Neural crest cell (in vitro differentiated cells): ENCODE data around the gene OR1B1. TPM values are rescaled to one million over a fixed set of nuclear protein-coding genes. Genes with fewer than 3 reads are reported as not detected.
"Not testable (repeated sequence)": the region's sequence is repeated elsewhere in the genome, so short reads cannot be mapped to it uniquely, and the experiment has no call there.

ENCODE experiments used
- DNase-seq: peaks from one replicate; pipeline ENCODE4 v3.0.0; 2021; ENCODE audit warnings: low read depth, mixed read lengths, low spot score
- H3K27ac Mint-ChIP-seq: one replicate; pipeline ENCODE4 v1.8.0; 2021; ENCODE audit warnings: mild to moderate bottlenecking, mixed read lengths; ENCODE audit not compliant: unreplicated experiment
- H3K27me3 Mint-ChIP-seq: 2 replicates; pipeline ENCODE4 v1.8.0; 2021; ENCODE audit warnings: low read depth, mild to moderate bottlenecking, mixed read lengths
- H3K36me3 Mint-ChIP-seq: 2 replicates; pipeline ENCODE4 v1.8.0; 2021; ENCODE audit warnings: low read depth, mild to moderate bottlenecking, mixed read lengths
- H3K4me1 Mint-ChIP-seq: 2 replicates; pipeline ENCODE4 v1.8.0; 2021; ENCODE audit warnings: mixed read lengths
- H3K4me3 Mint-ChIP-seq: one replicate; pipeline ENCODE4 v1.8.0; 2021; ENCODE audit warnings: mild to moderate bottlenecking, mixed read lengths
- H3K9me3 Mint-ChIP-seq: 2 replicates; pipeline ENCODE4 v1.8.0; 2021; ENCODE audit warnings: mixed read lengths
- CTCF ChIP-seq: fragments of 200-600 bp; sonication (generic); conservative IDR thresholded peaks from 2 replicates; pipeline ENCODE4 v1.5.0; 2021; ENCODE audit warnings: antibody characterized with exemption, mild to moderate bottlenecking
- total RNA-seq: library from RNA; stranded (reverse); gene quantifications from 2 replicates; pipeline ENCODE4 v1.2.1, GENCODE V29; 2021

The OR1B1 gene
- total RNA-seq, 1 donor from 2014 or later, result not detected

GRCh38 chr9:122606587-122606986, 50.8 kb downstream of the OR1B1 start:
- no peaks in the 10 kb centered on the region for H3K4me1 Mint-ChIP-seq
- TF ChIP-seq CTCF, result no peak
- no peaks in the 10 kb centered on the region for H3K36me3 Mint-ChIP-seq
- no peak overlapping the region for H3K27ac Mint-ChIP-seq
- H3K27me3 Mint-ChIP-seq, result peaks cover 9% of the 10 kb centered on the region
- no peak for DNase-seq
- peaks cover 15% of the 10 kb centered on the region for H3K9me3 Mint-ChIP-seq
- no peak overlapping the region for H3K4me3 Mint-ChIP-seq

DNA sequence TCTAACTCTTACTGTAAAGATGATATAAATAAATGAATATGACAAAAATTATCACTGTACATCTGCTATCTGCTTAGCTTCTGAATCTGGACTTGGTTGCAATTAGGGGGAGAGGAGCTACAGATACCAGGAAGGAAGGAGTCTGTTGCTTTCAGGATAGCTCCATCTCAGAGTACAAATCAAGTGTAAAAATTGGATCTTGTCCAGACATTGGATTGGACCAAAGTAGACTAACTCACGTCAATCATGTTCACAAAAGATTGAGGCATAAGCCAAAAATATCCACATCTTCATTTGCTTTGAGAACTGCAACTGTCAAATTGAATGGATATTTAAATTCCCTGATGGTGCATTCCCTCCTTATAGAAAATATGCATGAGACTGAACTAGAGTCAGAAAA, 51.7 kb downstream of the OR1B1 start:
- no peaks in the 10 kb centered on the region for H3K4me1 Mint-ChIP-seq
- no peak for DNase-seq
- TF ChIP-seq CTCF, result no peak
- no peak overlapping the region for H3K27ac Mint-ChIP-seq
- peaks cover 14% of the 10 kb centered on the region for H3K9me3 Mint-ChIP-seq
- H3K27me3 Mint-ChIP-seq, result peaks cover 3% of the 10 kb centered on the region
- no peaks in the 10 kb centered on the region for H3K36me3 Mint-ChIP-seq
- H3K4me3 Mint-ChIP-seq, result no peak overlapping the region

- H3K4me1 Mint-ChIP-seq, H3K9me3 Mint-ChIP-seq, H3K27me3 Mint-ChIP-seq, DNase-seq, H3K36me3 Mint-ChIP-seq, H3K4me3 Mint-ChIP-seq, H3K27ac Mint-ChIP-seq: not testable (repeated sequence)
Measured at GRCh38 chr9:122583284-122583683, 74.1 kb downstream of the OR1B1 start, which contains the start of gene OR1L8. TSS of gene OR1L8 (minus strand) at chr9:122583384. CDS start at chr9:122568477, 14,907 bp downstream.

GRCh38 chr9:122580360-122580759, 77.1 kb downstream of the OR1B1 start:
- Mint-ChIP-seq H3K27ac (no peak overlapping the region), H3K36me3 (no peaks in the 10 kb centered on the region), H3K9me3 (peaks cover 9% of the 10 kb centered on the region), H3K27me3 (no peaks in the 10 kb centered on the region), H3K4me3 (no peak overlapping the region), H3K4me1 (no peaks in the 10 kb centered on the region)
- no peak for DNase-seq
- no peak for TF ChIP-seq CTCF

- TF ChIP-seq CTCF, result no peak
- H3K27me3 Mint-ChIP-seq, result no peaks in the 10 kb centered on the region
- H3K4me3 Mint-ChIP-seq, result no peak overlapping the region
- DNase-seq, result no peak
- H3K27ac Mint-ChIP-seq, result no peak overlapping the region
- peaks cover 9% of the 10 kb centered on the region for H3K9me3 Mint-ChIP-seq
- no peaks in the 10 kb centered on the region for H3K36me3 Mint-ChIP-seq
- H3K4me1 Mint-ChIP-seq, result no peaks in the 10 kb centered on the region
Measured at GRCh38 chr9:122579874-122580273, 77.6 kb downstream of the OR1B1 start.

Other genes with a start within 250 kb of the OR1B1 start
- gene OR1J1, start 179.7 kb downstream of the OR1B1 start, total RNA-seq, result not detected in 2 replicates
- not detected in 2 replicates for gene OR1J2, start 146.8 kb downstream of the OR1B1 start, total RNA-seq
- not detected in 2 replicates for gene OR1J4, start 138.5 kb downstream of the OR1B1 start, total RNA-seq
- not detected in 2 replicates for gene OR1N1, start 130.3 kb downstream of the OR1B1 start, total RNA-seq
- not detected in 2 replicates for gene OR1N2, start 104.5 kb downstream of the OR1B1 start, total RNA-seq
- gene OR1L8, start 74.2 kb downstream of the OR1B1 start, total RNA-seq, result not detected in 2 replicates
- gene OR1Q1, start 42.9 kb downstream of the OR1B1 start, total RNA-seq, result not detected in 2 replicates
- gene OR1L1, start 4.1 kb upstream of the OR1B1 start, total RNA-seq, result not detected in 2 replicates
- not detected in 2 replicates for gene OR1L3, start 17.5 kb upstream of the OR1B1 start, total RNA-seq
- gene OR1L4, start 66.4 kb upstream of the OR1B1 start, total RNA-seq, result not detected in 2 replicates
- not detected in 2 replicates for gene OR1L6, start 84.7 kb upstream of the OR1B1 start, total RNA-seq
- gene OR5C1, start 131.3 kb upstream of the OR1B1 start, total RNA-seq, result not detected in 2 replicates
- gene OR1K1, start 142.5 kb upstream of the OR1B1 start, total RNA-seq, result not detected in 2 replicates
- 29.3 and 30.5 TPM in 2 replicates for gene PDCL, start 171.0 kb upstream of the OR1B1 start, total RNA-seq
- 53.5 and 54.1 TPM in 2 replicates for gene RC3H2, start 247.7 kb upstream of the OR1B1 start, total RNA-seq